Panc1 (cell line): ENCODE results near the gene GARS1. TPM values are rescaled to one million over a fixed set of nuclear protein-coding genes. Genes with fewer than 3 reads are reported as not detected.

ENCODE experiments used
- ATAC-seq: fragments of 200-7000 bp; cut with Tn5 transposase; 2 replicates; pipeline ENCODE4 v1.9.1; 2020; ENCODE audit warnings: mild to moderate bottlenecking, moderate library complexity
- BruUV-seq: library from RNA; stranded (reverse); fragments of 400-500 nt; replicated peaks from 2 replicates; lab custom pipeline; 2021; lab: Mats Ljungman, UMichigan
- CTCF ChIA-PET: fragments of 300-600 bp; sonication (Branson Sonifier 250); formaldehyde crosslinking; loops from one replicate; lab custom pipeline; 2022; ENCODE audit warnings: antibody characterized with exemption; lab: Charles Lee
- POLR2A ChIA-PET: fragments of 300-600 bp; sonication (Branson Sonifier 250); formaldehyde crosslinking; loops from one replicate; lab custom pipeline; 2022; ENCODE audit warnings: antibody characterized with exemption; lab: Charles Lee
- DNase-seq: peaks from one replicate; pipeline ENCODE4 v3.0.0-alpha.2; 2010; ENCODE audit warnings: low read depth, low spot score
- H3K27ac ChIP-seq: 2 replicates; pipeline ENCODE4 v1.5.1; 2011; ENCODE audit warnings: mild to moderate bottlenecking, low read length, inconsistent platforms
- H3K27me3 ChIP-seq: fragments of 200-500 bp; sonication (Bioruptor generic); 2 replicates; pipeline ENCODE4 v1.6.0; 2014; ENCODE audit warnings: low read length, inconsistent platforms; ENCODE audit not compliant: control insufficient read depth, insufficient read depth
- H3K36me3 ChIP-seq: fragments of 200-500 bp; sonication (Bioruptor generic); 2 replicates; pipeline ENCODE4 v1.5.1; 2014; ENCODE audit warnings: inconsistent platforms, mild to moderate bottlenecking, low read length, moderate library complexity; ENCODE audit not compliant: control insufficient read depth, insufficient read depth
- H3K4me1 ChIP-seq: 2 replicates; pipeline ENCODE4 v1.5.1; 2011; ENCODE audit warnings: inconsistent platforms, mild to moderate bottlenecking, low read length, moderate library complexity; ENCODE audit not compliant: control insufficient read depth, insufficient read depth
- H3K4me3 ChIP-seq, 2 experiments: 2 replicates each; pipeline ENCODE4 v1.5.1; 2011 to 2012; ENCODE audit warnings: low read depth in 2 of 2, low read length in 2 of 2, mild to moderate bottlenecking in 2 of 2, inconsistent platforms in 1 of 2, moderate library complexity in 1 of 2
- H3K9me3 ChIP-seq: fragments of 200-500 bp; sonication (Bioruptor generic); 2 replicates; pipeline ENCODE4 v1.5.1; 2014; ENCODE audit warnings: low read depth, mild to moderate bottlenecking, inconsistent platforms, low read length, moderate library complexity; ENCODE audit not compliant: control insufficient read depth, insufficient read depth
- CTCF ChIP-seq: fragments of 450-650 bp; IDR thresholded peaks from 2 replicates; pipeline ENCODE4 v1.5.1; 2017; ENCODE audit warnings: mild to moderate bottlenecking
- POLR2AphosphoS5 ChIP-seq: IDR thresholded peaks from 2 replicates; pipeline ENCODE4 v1.6.1; 2012; ENCODE audit warnings: mild to moderate bottlenecking, low read depth, low read length, moderate library complexity
- SIN3A ChIP-seq: IDR thresholded peaks from 2 replicates; pipeline ENCODE4 v1.6.1; 2012; ENCODE audit warnings: low read depth, mild to moderate bottlenecking, low read length, moderate library complexity, borderline replicate concordance; ENCODE audit not compliant: insufficient read depth
- TCF7L2 ChIP-seq: IDR thresholded peaks from 2 replicates; pipeline ENCODE4 v1.6.1; 2011; ENCODE audit warnings: mild to moderate bottlenecking, low read depth, low read length, inconsistent platforms
- in situ Hi-C: cut with HindIII; loops from 2 replicates; pipeline ENCODE4 v1.10.0; 2016; ENCODE audit warnings: low sequenced_read_pairs, low pct_unique_long_range_greater_than_20kb
- intact Hi-C: fragments of 100-400 bp; cut with micrococcal nuclease; formaldehyde crosslinking; loops from one replicate; pipeline ENCODE4 v1.10.0; 2022; ENCODE audit not compliant: unreplicated experiment
- total RNA-seq: library from RNA; stranded (reverse); gene quantifications from one replicate; pipeline ENCODE4 v1.2.1, GENCODE V29; 2021; ENCODE audit not compliant: unreplicated experiment
- TF ChIP-seq, protein P1 (sequence below), 2 experiments: IDR thresholded peaks; 2 replicates each; pipeline ENCODE4 v1.6.1; 2011 to 2012; ENCODE audit warnings: low read depth in 2 of 2, control low read depth in 1 of 2, low read length in 1 of 2, mild to moderate bottlenecking in 1 of 2, moderate library complexity in 1 of 2; ENCODE audit not compliant: insufficient read depth in 1 of 2

Gene GARS1
- total RNA-seq, 1 experiment from 2014 or later: 271 TPM

DNA sequence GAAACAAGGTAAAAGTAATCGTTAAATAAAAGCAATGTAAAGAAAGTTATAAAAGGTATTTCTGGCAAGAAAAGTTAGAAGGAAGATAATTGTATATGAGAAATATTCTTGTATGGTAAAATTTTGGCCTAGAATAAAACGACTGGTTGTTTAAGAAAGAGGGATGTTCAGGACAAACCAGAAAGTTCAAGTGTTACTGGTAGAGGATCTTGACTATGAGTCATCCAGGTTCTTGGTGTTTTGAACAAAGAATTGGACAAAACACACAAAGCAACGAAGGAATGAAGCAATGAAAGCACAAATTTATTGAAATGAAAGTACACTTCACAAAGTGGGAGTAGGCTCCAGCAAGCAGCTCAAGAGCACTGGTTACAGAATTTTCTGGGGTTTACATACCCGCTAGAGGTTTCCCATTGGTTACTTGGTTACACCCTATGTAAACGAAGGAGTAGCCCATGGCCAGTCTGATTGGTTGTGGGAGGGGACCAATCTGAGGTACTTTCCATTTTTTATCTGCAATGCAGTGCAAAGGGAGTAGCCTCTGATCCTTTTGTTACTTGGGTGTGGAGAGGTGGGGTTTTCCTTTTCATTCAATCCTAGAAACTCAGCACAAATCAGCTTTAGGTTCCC is 22.4 kb upstream of the GARS1 start:
- no peak overlapping the region for H3K27ac ChIP-seq
- in situ Hi-C loops: no loop called here
- H3K9me3 ChIP-seq: peaks cover 23% of the 10 kb centered on the region
- H3K36me3 ChIP-seq: no peaks in the 10 kb centered on the region
- no peak for TF ChIP-seq POLR2AphosphoS5
- TF ChIP-seq, protein P1, sequence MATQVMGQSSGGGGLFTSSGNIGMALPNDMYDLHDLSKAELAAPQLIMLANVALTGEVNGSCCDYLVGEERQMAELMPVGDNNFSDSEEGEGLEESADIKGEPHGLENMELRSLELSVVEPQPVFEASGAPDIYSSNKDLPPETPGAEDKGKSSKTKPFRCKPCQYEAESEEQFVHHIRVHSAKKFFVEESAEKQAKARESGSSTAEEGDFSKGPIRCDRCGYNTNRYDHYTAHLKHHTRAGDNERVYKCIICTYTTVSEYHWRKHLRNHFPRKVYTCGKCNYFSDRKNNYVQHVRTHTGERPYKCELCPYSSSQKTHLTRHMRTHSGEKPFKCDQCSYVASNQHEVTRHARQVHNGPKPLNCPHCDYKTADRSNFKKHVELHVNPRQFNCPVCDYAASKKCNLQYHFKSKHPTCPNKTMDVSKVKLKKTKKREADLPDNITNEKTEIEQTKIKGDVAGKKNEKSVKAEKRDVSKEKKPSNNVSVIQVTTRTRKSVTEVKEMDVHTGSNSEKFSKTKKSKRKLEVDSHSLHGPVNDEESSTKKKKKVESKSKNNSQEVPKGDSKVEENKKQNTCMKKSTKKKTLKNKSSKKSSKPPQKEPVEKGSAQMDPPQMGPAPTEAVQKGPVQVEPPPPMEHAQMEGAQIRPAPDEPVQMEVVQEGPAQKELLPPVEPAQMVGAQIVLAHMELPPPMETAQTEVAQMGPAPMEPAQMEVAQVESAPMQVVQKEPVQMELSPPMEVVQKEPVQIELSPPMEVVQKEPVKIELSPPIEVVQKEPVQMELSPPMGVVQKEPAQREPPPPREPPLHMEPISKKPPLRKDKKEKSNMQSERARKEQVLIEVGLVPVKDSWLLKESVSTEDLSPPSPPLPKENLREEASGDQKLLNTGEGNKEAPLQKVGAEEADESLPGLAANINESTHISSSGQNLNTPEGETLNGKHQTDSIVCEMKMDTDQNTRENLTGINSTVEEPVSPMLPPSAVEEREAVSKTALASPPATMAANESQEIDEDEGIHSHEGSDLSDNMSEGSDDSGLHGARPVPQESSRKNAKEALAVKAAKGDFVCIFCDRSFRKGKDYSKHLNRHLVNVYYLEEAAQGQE (IDR thresholded peaks at IDR 0.05; ENCODE audit: insufficient read depth in 1 of 2, low read depth in 2 of 2, low read length in 1 of 2): no peak
- TF ChIP-seq CTCF: no peak
- TF ChIP-seq SIN3A: no peak
- TF ChIP-seq TCF7L2: no peak
- H3K4me1 ChIP-seq: no peaks in the 10 kb centered on the region
- no TSS peak for BruUV-seq
- H3K27me3 ChIP-seq: no peaks in the 10 kb centered on the region
- CTCF ChIA-PET: interaction anchor here (1.0 kb wide), 1 partner anchor 408 kb away, joined by 3 read pairs; no protein-coding TSS in a partner anchor
- POLR2A ChIA-PET: no interaction called here
- no peak overlapping the region for H3K4me3 ChIP-seq
- DNase-seq (no peak), ATAC-seq (no peak)
- intact Hi-C loops: no loop called here

GRCh38 chr7:30575910-30576309 is 18.8 kb upstream of the GARS1 start:
- ATAC-seq (no peak), DNase-seq (no peak)
- Histone ChIP-seq H3K4me3 (no peak overlapping the region), H3K27ac (no peak overlapping the region), H3K36me3 (peaks cover 2% of the 10 kb centered on the region; the same call in 1 of the 2 replicates), H3K9me3 (peaks cover 40% of the 10 kb centered on the region), H3K4me1 (no peaks in the 10 kb centered on the region), H3K27me3 (no peaks in the 10 kb centered on the region)
- BruUV-seq: no TSS peak
- intact Hi-C loops (no loop called here), in situ Hi-C loops (no loop called here)
- TF ChIP-seq SIN3A: no peak
- no peak for TF ChIP-seq TCF7L2
- TF ChIP-seq, protein P1 (IDR thresholded peaks at IDR 0.05; ENCODE audit: insufficient read depth in 1 of 2, low read depth in 2 of 2, low read length in 1 of 2): no peak
- TF ChIP-seq CTCF: no peak
- TF ChIP-seq POLR2AphosphoS5: no peak
- ChIA-PET POLR2A (no interaction called here), CTCF (no interaction called here)
